Measurements from ENCODE around the gene CD81.

Gene CD81

GRCh38 chr11:2406878-2407410 lies 29.8 kb downstream of the CD81 start:
- H3K27me3 Mint-ChIP-seq: no peaks in the 10 kb centered on the region
- CTCF ChIA-PET: no interaction called here
- no peak overlapping the region for H3K27ac Mint-ChIP-seq
- DNase-seq: no peak
- no peak overlapping the region for H3K4me3 Mint-ChIP-seq
- peaks cover 6% of the 10 kb centered on the region for H3K4me1 Mint-ChIP-seq
- peaks cover 7% of the 10 kb centered on the region for H3K36me3 Mint-ChIP-seq
- no peaks in the 10 kb centered on the region for H3K9me3 Mint-ChIP-seq

DNA sequence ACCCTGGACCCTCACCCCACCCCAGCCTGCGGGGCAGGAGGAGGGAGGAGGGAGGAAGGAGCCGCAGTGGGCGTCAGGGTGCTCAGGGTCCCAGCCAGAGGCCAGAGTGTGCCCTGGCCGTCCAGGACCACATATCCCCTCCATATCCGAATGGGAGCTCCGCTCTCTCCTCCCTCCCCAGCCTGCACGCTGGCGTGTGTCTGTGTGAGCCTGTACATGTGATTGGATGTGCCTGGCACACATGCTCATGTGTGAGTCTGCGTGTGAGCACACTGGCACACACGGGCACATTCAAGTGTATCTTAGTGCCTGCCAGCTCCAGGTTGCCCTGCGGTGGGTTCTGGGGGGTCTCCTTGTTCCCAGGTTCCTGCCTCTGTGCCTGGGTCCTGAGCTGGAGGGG lies 31.6 kb downstream of the CD81 start:
- Mint-ChIP-seq H3K36me3 (no peaks in the 10 kb centered on the region), H3K27ac (no peak overlapping the region), H3K27me3 (no peaks in the 10 kb centered on the region), H3K9me3 (no peaks in the 10 kb centered on the region), H3K4me3 (no peak overlapping the region), H3K4me1 (no peaks in the 10 kb centered on the region)
- CTCF ChIA-PET: interaction anchor here (0.9 to 1.5 kb wide), 4 partner anchors 10 to 104 kb away, joined by 3 to 6 read pairs (median 3); no protein-coding TSS in a partner anchor
- no peak for DNase-seq

GRCh38 chr11:2409126-2409525 lies 32.0 kb downstream of the CD81 start:
- Mint-ChIP-seq H3K4me1 (no peaks in the 10 kb centered on the region), H3K27me3 (no peaks in the 10 kb centered on the region), H3K36me3 (no peaks in the 10 kb centered on the region), H3K27ac (no peak overlapping the region), H3K9me3 (no peaks in the 10 kb centered on the region), H3K4me3 (no peak overlapping the region)
- no peak for DNase-seq
- CTCF ChIA-PET: interaction anchor here (0.6 to 1.5 kb wide), 5 partner anchors 10 to 105 kb away, joined by 3 to 6 read pairs (median 3); no protein-coding TSS in a partner anchor

DNA sequence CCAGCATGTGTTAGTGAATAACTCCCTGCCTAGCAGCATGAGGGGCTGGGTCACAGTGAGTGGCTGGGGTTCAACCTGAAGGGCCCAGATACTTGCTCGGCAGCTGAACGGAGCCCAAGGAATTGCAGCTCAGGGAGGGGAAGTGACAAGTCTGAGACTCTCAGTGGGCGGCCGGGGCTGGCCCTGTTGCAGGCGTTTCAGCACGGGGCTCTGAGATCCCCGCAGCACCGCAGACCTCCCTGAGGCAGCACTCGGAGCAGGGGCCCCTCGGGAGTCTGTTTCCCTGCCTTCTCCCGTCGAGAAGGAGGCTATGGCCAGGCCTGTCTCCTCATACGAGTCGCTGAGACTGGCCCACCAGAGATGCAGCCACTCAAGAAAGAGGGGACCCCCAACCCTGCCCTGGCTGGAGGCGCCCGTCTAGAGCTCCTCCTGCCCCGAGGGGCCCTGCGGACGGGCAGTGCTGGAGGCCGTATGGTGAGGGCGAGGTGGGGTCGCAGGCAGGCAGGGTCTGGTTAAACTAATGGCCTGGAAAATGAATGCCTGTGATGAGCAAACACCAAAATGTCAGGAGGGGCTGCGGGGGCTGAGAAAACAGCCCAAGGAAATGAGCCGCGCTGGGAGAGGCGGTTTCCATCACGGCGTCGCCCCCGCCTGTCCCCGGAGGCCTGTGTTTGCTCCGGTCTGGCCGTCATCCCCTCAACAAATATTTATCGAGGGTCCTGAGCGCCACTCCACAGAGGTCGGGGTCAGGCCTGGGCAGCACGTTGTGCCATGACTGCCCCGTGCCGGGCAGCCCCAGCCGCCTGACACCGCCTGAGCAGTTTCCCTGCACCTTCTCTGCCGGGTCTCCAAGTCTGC lies 32.7 kb downstream of the CD81 start:
- Mint-ChIP-seq H3K4me3 (no peak overlapping the region), H3K27ac (no peak overlapping the region), H3K9me3 (no peaks in the 10 kb centered on the region), H3K4me1 (no peaks in the 10 kb centered on the region), H3K36me3 (no peaks in the 10 kb centered on the region), H3K27me3 (no peaks in the 10 kb centered on the region)
- CTCF ChIA-PET: interaction anchor here (0.6 to 1.5 kb wide), 3 partner anchors 9 to 105 kb away, joined by 3 to 6 read pairs (median 4); no protein-coding TSS in a partner anchor
- no peak for DNase-seq

- no peaks in the 10 kb centered on the region for H3K36me3 Mint-ChIP-seq
- DNase-seq: no peak
- no peaks in the 10 kb centered on the region for H3K27me3 Mint-ChIP-seq
- H3K4me3 Mint-ChIP-seq: no peak overlapping the region
- no peaks in the 10 kb centered on the region for H3K9me3 Mint-ChIP-seq
- CTCF ChIA-PET: no interaction called here
- H3K27ac Mint-ChIP-seq: no peak overlapping the region
- H3K4me1 Mint-ChIP-seq: no peaks in the 10 kb centered on the region
These were observed 33.5 kb downstream of the CD81 start for GRCh38 chr11:2410616-2411015.

DNA sequence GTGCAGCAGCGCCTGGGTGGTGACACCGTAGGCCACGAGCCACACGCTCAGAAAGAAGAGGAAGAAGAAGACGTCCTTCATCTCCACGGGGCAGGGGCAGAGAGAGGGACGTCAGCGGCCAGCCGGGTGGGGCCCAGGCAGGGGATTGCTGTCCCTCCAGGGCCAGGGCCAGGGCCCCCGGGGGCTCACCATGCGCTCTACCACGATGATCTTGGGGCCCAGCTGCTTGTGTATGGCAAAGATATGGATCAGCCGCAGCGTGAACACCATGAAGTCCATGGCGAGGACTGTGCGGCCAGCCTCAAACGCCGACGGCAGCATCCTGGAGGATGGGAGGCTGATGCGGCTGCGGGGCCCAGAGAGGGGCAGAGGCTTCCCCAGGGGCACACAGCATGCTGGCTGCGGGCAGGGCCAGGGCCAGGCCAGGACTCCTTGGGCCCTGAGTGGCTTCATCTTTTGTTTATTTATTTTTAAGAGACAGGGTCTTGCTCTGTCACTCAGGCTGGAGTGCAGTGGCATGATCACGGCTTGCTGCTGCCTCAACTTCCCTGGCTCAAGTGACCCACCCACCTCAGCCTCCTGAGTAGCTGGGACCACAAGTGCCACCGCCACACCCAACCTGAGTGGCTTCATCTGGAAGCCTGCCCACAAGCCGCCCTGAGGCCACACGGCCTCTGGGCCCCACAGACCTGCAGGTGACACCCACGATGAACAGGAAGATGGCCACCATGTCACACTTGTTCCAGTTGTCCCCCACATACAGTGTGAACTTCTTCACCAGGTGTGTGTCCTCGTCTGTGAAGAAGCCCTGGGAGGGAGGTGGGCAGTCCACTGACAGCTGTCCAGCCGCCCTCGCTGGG lies 34.6 kb downstream of the CD81 start:
- H3K36me3 Mint-ChIP-seq: no peaks in the 10 kb centered on the region
- DNase-seq: no peak
- H3K9me3 Mint-ChIP-seq: no peaks in the 10 kb centered on the region
- no peaks in the 10 kb centered on the region for H3K27me3 Mint-ChIP-seq
- no peaks in the 10 kb centered on the region for H3K4me1 Mint-ChIP-seq
- peak overlapping the region; percentile 47 for H3K27ac Mint-ChIP-seq
- H3K4me3 Mint-ChIP-seq: no peak overlapping the region
- CTCF ChIA-PET: interaction anchor here (1.7 to 2.5 kb wide), 2 partner anchors 9 to 106 kb away, joined by 5 to 10 read pairs; no protein-coding TSS in a partner anchor

GRCh38 chr11:2412323-2412722 lies 35.2 kb downstream of the CD81 start:
- CTCF ChIA-PET: interaction anchor here (1.7 to 2.5 kb wide), 2 partner anchors 8 to 107 kb away, joined by 5 to 10 read pairs; no protein-coding TSS in a partner anchor
- Mint-ChIP-seq H3K36me3 (no peaks in the 10 kb centered on the region), H3K4me3 (no peak overlapping the region), H3K27me3 (no peaks in the 10 kb centered on the region), H3K9me3 (no peaks in the 10 kb centered on the region), H3K27ac (no peak overlapping the region), H3K4me1 (no peaks in the 10 kb centered on the region)
- no peak for DNase-seq

- Mint-ChIP-seq H3K27ac (no peak overlapping the region), H3K27me3 (no peaks in the 10 kb centered on the region), H3K4me1 (no peaks in the 10 kb centered on the region), H3K9me3 (no peaks in the 10 kb centered on the region), H3K36me3 (no peaks in the 10 kb centered on the region), H3K4me3 (no peak overlapping the region)
- DNase-seq: no peak
- CTCF ChIA-PET: interaction anchor here (2.5 kb wide), 1 partner anchor 109 kb away, joined by 10 read pairs; no protein-coding TSS in a partner anchor
These were observed 36.9 kb downstream of the CD81 start for GRCh38 chr11:2413742-2414579.

DNA sequence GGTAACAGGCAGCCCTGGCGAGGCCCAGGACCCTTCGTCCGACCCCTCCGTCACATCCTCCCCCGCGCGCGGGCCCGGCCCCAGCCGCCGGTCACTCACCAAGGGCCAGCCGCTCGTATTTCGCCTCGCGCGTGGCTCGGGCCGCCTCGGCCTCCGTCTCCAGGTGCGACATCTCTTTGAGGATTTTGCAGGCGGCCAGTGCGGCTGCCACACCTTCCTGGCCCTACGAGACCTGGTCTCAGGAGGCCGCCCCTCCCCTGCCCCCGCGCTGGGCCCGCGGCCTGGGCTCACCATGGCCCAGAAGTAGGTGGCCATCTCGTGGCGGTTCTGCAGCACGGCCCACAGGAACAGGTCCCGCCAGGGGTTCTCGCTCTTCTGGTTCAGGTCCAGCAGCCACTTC lies 37.5 kb downstream of the CD81 start:
- no peak for DNase-seq
- H3K36me3 Mint-ChIP-seq: no peaks in the 10 kb centered on the region
- no peak overlapping the region for H3K4me3 Mint-ChIP-seq
- CTCF ChIA-PET: no interaction called here
- H3K27me3 Mint-ChIP-seq: no peaks in the 10 kb centered on the region
- no peak overlapping the region for H3K27ac Mint-ChIP-seq
- H3K9me3 Mint-ChIP-seq: no peaks in the 10 kb centered on the region
- peaks cover under 1% of the 10 kb centered on the region for H3K4me1 Mint-ChIP-seq

GRCh38 chr11:2415171-2415570 lies 38.1 kb downstream of the CD81 start:
- H3K36me3 Mint-ChIP-seq: no peaks in the 10 kb centered on the region
- CTCF ChIA-PET: no interaction called here
- no peaks in the 10 kb centered on the region for H3K9me3 Mint-ChIP-seq
- no peak for DNase-seq
- H3K4me1 Mint-ChIP-seq: peaks cover 3% of the 10 kb centered on the region
- H3K4me3 Mint-ChIP-seq: no peak overlapping the region
- H3K27ac Mint-ChIP-seq: no peak overlapping the region
- H3K27me3 Mint-ChIP-seq: no peaks in the 10 kb centered on the region

- Mint-ChIP-seq H3K27me3 (no peaks in the 10 kb centered on the region), H3K27ac (no peak overlapping the region), H3K4me1 (peaks cover 3% of the 10 kb centered on the region), H3K9me3 (no peaks in the 10 kb centered on the region), H3K36me3 (no peaks in the 10 kb centered on the region), H3K4me3 (no peak overlapping the region)
- no peak for DNase-seq
- CTCF ChIA-PET: no interaction called here
These were observed 38.7 kb downstream of the CD81 start for GRCh38 chr11:2415601-2416380.

GRCh38 chr11:2416765-2417164 lies 39.7 kb downstream of the CD81 start:
- no peak for DNase-seq
- Mint-ChIP-seq H3K27ac (no peak overlapping the region), H3K4me1 (peaks cover 3% of the 10 kb centered on the region), H3K9me3 (no peaks in the 10 kb centered on the region), H3K4me3 (no peak overlapping the region), H3K36me3 (no peaks in the 10 kb centered on the region), H3K27me3 (no peaks in the 10 kb centered on the region)
- CTCF ChIA-PET: interaction anchor here (7.4 kb wide), 1 partner anchor 113 kb away, joined by 279 read pairs; the partner anchor contains the start of genes C11orf21 and TSPAN32

Measured in activated naive CD4-positive, alpha-beta T cell treated with anti-CD3 and anti-CD28 coated beads, Interleukin-2, amount 10 ng/mL, durations not matched to agents 7 days and 5 days (primary cell).